Measurements from ENCODE around the gene HDAC4.

GRCh38 chr2:239135531-239135930 is 265.3 kb downstream of the HDAC4 start:
- TF ChIP-seq CTCF (optimal IDR thresholded peaks at IDR 0.05 in 1 of 3, IDR thresholded peaks at IDR 0.05 in 1 of 3, conservative IDR thresholded peaks at IDR 0.05 in 1 of 3; ENCODE audit: extremely low read depth in 1 of 3, insufficient read depth in 2 of 3, low read length in 3 of 3): no peak
- no peak for TF ChIP-seq EZH2 (IDR thresholded peaks at IDR 0.05; ENCODE audit: low read length)
